ENCODE results near the gene CYP24A1. TPM values are rescaled to one million over a fixed set of nuclear protein-coding genes. Genes with fewer than 3 reads are reported as not detected.

The CYP24A1 gene
- total RNA-seq, 4 donors from 2014 or later, result 4.8 TPM; not detected in 3

- peaks cover 4 to 20% of the 10 kb centered on the region in 2 donors for H3K27me3 ChIP-seq
- H3K36me3 ChIP-seq, result no peaks in the 10 kb centered on the region
- H3K4me3 ChIP-seq, result no peak overlapping the region
- H3K4me1 ChIP-seq, result peaks cover 0 to 11% of the 10 kb centered on the region in 2 donors
- no peak for DNase-seq
- intact Hi-C loops (cut with DNase I; ENCODE audit: low total_unique reads), result no loop called here
- H3K27ac ChIP-seq, result no peak overlapping the region
- H3K9me3 ChIP-seq, result no peaks in the 10 kb centered on the region
- no peak for TF ChIP-seq POLR2A (IDR thresholded peaks at IDR 0.05)
These were observed 3.7 kb downstream of the CYP24A1 start for GRCh38 chr20:54170026-54170471.

GRCh38 chr20:54168961-54169862 lies 4.6 kb downstream of the CYP24A1 start:
- H3K4me1 ChIP-seq, result peaks cover 0 to 11% of the 10 kb centered on the region in 2 donors
- H3K4me3 ChIP-seq, result no peak overlapping the region
- H3K36me3 ChIP-seq, result no peaks in the 10 kb centered on the region
- no peak for TF ChIP-seq CTCF (IDR thresholded peaks at IDR 0.05)
- TF ChIP-seq POLR2A (IDR thresholded peaks at IDR 0.05), result no peak
- no peaks in the 10 kb centered on the region for H3K9me3 ChIP-seq
- intact Hi-C loops (cut with DNase I; ENCODE audit: low total_unique reads), result no loop called here
- H3K27ac ChIP-seq, result no peak overlapping the region
- H3K27me3 ChIP-seq, result peaks cover 4 to 13% of the 10 kb centered on the region in 2 donors
- no peak for DNase-seq

GRCh38 chr20:54167909-54168872 lies 5.6 kb downstream of the CYP24A1 start:
- TF ChIP-seq CTCF (IDR thresholded peaks at IDR 0.05) (no peak), POLR2A (IDR thresholded peaks at IDR 0.05) (no peak)
- Histone ChIP-seq H3K36me3 (no peaks in the 10 kb centered on the region), H3K27ac (no peak overlapping the region), H3K9me3 (no peaks in the 10 kb centered on the region), H3K4me3 (no peak overlapping the region), H3K4me1 (peaks cover 0 to 4% of the 10 kb centered on the region in 2 donors), H3K27me3 (peaks cover 0 to 10% of the 10 kb centered on the region in 2 donors)
- intact Hi-C loops (cut with DNase I; ENCODE audit: low total_unique reads), result no loop called here
- no peak for DNase-seq

GRCh38 chr20:54166987-54167662 lies 6.7 kb downstream of the CYP24A1 start:
- no peak overlapping the region for H3K4me3 ChIP-seq
- intact Hi-C loops (cut with DNase I; ENCODE audit: low total_unique reads), result no loop called here
- no peak for DNase-seq
- no peaks in the 10 kb centered on the region for H3K9me3 ChIP-seq
- no peaks in the 10 kb centered on the region for H3K4me1 ChIP-seq
- H3K27ac ChIP-seq, result no peak overlapping the region
- H3K27me3 ChIP-seq, result peaks cover 0 to 6% of the 10 kb centered on the region in 2 donors
- H3K36me3 ChIP-seq, result no peaks in the 10 kb centered on the region
- TF ChIP-seq CTCF (IDR thresholded peaks at IDR 0.05), result no peak
- no peak for TF ChIP-seq POLR2A (IDR thresholded peaks at IDR 0.05)

- intact Hi-C loops (cut with DNase I; ENCODE audit: low total_unique reads), result no loop called here
- no peak overlapping the region for H3K27ac ChIP-seq
- TF ChIP-seq CTCF (IDR thresholded peaks at IDR 0.05) (no peak), POLR2A (IDR thresholded peaks at IDR 0.05) (no peak)
- DNase-seq, result no peak
- H3K9me3 ChIP-seq, result no peaks in the 10 kb centered on the region
- peaks cover 0 to 6% of the 10 kb centered on the region in 2 donors for H3K27me3 ChIP-seq
- no peaks in the 10 kb centered on the region for H3K4me1 ChIP-seq
- H3K36me3 ChIP-seq, result no peaks in the 10 kb centered on the region
- no peak overlapping the region for H3K4me3 ChIP-seq
These were observed 8.0 kb downstream of the CYP24A1 start for GRCh38 chr20:54165803-54166202.
